ENCODE data around the gene TNKS1BP1. TPM values are rescaled to one million over a fixed set of nuclear protein-coding genes. Genes with fewer than 3 reads are reported as not detected.

The TNKS1BP1 gene
- total RNA-seq, 1 experiment from 2014 or later = 120 TPM

DNA sequence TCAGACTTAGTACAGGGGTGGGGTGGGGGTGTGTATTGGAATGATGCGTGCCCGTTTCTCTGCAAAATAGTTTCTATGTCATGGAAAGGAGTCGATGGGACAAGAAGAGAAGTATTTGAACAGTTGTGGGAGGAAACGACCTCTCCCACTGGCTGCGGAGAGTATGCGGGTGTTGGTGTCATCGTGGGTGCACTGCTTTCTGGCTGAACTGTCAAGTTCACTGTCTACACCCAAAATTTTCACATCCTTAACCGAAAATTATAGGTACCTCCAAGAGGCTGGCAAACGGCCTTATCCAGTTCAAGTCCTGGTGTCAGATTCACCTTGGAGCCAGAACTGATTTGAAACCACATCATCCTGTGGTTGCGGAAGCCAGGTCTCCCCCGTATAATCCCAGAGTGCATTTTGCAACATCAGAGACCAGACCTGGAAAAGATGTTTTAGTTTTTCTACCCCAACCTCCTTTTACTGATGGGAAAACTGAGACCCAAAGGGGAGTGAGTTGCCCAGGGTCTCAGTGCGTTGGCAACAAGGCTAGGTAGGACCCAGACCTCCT, 11.4 kb upstream of the TNKS1BP1 start:
- Mint-ChIP-seq H3K4me3 (ENCODE audit: unreplicated experiment) (peak overlapping the region; percentile 79), H3K36me3 (ENCODE audit: insufficient read depth, unreplicated experiment) (peaks cover 38% of the 10 kb centered on the region), H3K27me3 (ENCODE audit: insufficient read depth, unreplicated experiment) (no peaks in the 10 kb centered on the region), H3K4me1 (ENCODE audit: low read depth, unreplicated experiment) (peaks cover 26% of the 10 kb centered on the region), H3K9me3 (ENCODE audit: unreplicated experiment) (no peaks in the 10 kb centered on the region), H3K27ac (ENCODE audit: unreplicated experiment) (peak overlapping the region; percentile 87)
- peak overlapping the region; percentile 65 for H3K4me3 ChIP-seq (ENCODE audit: low read depth, low read length)
- intact Hi-C loops (cut with micrococcal nuclease; ENCODE audit: unreplicated experiment) = no loop called here
- H3K36me3 ChIP-seq (ENCODE audit: control insufficient read depth, insufficient read depth, low read length) = 0 out of 2 replicates have a peak, but pooled peaks cover 5% of the 10 kb centered on the region
- POLR2A ChIA-PET = interaction anchor here (0.6 to 1.6 kb wide), 3 partner anchors 11 to 66 kb away, joined by 3 to 31 read pairs (median 3); partner anchors contain the start of gene TNKS1BP1
- H3K27me3 ChIP-seq (replicated peaks; ENCODE audit: control insufficient read depth, insufficient read depth, low read length) = no peaks in the 10 kb centered on the region
- no peaks in the 10 kb centered on the region for H3K9me3 ChIP-seq
- DNase-seq = no peak
- TF ChIP-seq, protein P1, sequence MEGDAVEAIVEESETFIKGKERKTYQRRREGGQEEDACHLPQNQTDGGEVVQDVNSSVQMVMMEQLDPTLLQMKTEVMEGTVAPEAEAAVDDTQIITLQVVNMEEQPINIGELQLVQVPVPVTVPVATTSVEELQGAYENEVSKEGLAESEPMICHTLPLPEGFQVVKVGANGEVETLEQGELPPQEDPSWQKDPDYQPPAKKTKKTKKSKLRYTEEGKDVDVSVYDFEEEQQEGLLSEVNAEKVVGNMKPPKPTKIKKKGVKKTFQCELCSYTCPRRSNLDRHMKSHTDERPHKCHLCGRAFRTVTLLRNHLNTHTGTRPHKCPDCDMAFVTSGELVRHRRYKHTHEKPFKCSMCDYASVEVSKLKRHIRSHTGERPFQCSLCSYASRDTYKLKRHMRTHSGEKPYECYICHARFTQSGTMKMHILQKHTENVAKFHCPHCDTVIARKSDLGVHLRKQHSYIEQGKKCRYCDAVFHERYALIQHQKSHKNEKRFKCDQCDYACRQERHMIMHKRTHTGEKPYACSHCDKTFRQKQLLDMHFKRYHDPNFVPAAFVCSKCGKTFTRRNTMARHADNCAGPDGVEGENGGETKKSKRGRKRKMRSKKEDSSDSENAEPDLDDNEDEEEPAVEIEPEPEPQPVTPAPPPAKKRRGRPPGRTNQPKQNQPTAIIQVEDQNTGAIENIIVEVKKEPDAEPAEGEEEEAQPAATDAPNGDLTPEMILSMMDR (IDR thresholded peaks at IDR 0.05; ENCODE audit: insufficient read depth in 1 of 2, low read depth in 1 of 2, low read length in 1 of 2, severe bottlenecking in 1 of 2, unreplicated experiment in 1 of 2) = no peak
- peaks cover 16% of the 10 kb centered on the region for H3K4me1 ChIP-seq
- TSS peak; percentile 78 for BruUV-seq (replicated peaks)
- CTCF ChIA-PET = interaction anchor here (1.4 to 1.5 kb wide), 4 partner anchors 10 to 140 kb away, joined by 4 to 10 read pairs (median 6); partner anchors contain the start of gene TNKS1BP1

DNA sequence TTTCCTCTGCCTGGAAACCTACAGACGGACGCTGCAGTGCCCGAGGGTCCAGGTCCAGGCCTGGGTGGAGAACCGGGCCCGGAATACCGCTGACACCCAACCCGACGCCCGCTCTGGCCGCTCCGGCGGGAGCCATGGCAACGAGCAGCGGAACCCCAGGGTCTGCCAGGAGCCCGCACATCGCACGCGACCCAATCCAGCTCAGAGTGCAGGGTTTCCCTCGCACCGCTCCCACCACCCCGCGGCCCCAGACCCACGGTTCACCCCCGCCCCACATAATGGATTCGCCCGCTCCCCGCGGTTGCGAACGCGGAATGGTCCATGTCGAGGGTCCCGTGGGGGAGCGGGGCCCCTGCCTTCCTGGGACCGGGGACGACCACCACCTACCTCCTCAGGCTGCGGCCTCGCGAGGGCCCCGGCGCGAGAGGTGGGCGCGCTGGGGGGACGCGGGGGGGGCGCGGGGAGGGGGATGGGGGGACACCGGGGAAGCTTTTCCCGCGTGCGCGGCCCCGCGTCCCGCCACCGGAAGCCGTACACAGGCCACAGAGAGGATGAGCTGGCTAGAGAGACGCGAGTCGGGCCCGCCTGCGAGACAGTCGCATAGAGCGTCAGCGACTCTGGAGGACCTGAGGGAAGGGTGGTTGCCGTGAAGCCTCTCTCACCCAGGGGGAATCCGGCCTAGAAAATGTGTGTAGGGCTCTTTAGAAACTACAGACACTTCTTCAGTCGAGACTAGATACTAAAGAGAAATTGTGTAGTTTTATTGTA, 10.8 kb upstream of the TNKS1BP1 start, which contains the start of gene SSRP1:
SSRP1 (minus strand) TSS at position 550 of the 768 bp plus-strand sequence. CDS start 771 bp downstream, outside the sequence.
- TF ChIP-seq, protein P1 (IDR thresholded peaks at IDR 0.05; ENCODE audit: insufficient read depth in 1 of 2, low read depth in 1 of 2, low read length in 1 of 2, severe bottlenecking in 1 of 2, unreplicated experiment in 1 of 2) = no peak
- CTCF ChIA-PET = interaction anchor here (0.6 to 1.5 kb wide), 7 partner anchors 10 to 372 kb away, joined by 4 to 10 read pairs (median 6); partner anchors contain the start of gene TNKS1BP1
- Mint-ChIP-seq H3K27ac (ENCODE audit: unreplicated experiment) (peak within 1 kb of the TSS; percentile 87), H3K4me3 (ENCODE audit: unreplicated experiment) (peak within 1 kb of the TSS; percentile 79), H3K27me3 (ENCODE audit: insufficient read depth, unreplicated experiment) (no peaks in the 10 kb centered on the region), H3K9me3 (ENCODE audit: unreplicated experiment) (no peaks in the 10 kb centered on the region), H3K36me3 (ENCODE audit: insufficient read depth, unreplicated experiment) (peaks cover 45% of the 10 kb centered on the region), H3K4me1 (ENCODE audit: low read depth, unreplicated experiment) (peaks cover 22% of the 10 kb centered on the region)
- Histone ChIP-seq H3K27me3 (replicated peaks; ENCODE audit: control insufficient read depth, insufficient read depth, low read length) (no peaks in the 10 kb centered on the region), H3K4me1 (peaks cover 16% of the 10 kb centered on the region), H3K9me3 (no peaks in the 10 kb centered on the region), H3K36me3 (ENCODE audit: control insufficient read depth, insufficient read depth, low read length) (0 out of 2 replicates have a peak, but pooled peaks cover 5% of the 10 kb centered on the region), H3K4me3 (ENCODE audit: low read depth, low read length) (peak within 1 kb of the TSS; percentile 65)
- intact Hi-C loops (cut with micrococcal nuclease; ENCODE audit: unreplicated experiment) = loop anchor here (1.0 kb wide), 1 partner anchor 10 kb away; no protein-coding TSS in a partner anchor
- POLR2A ChIA-PET = interaction anchor here (0.6 to 1.6 kb wide), 5 partner anchors 8 to 66 kb away, joined by 3 to 31 read pairs (median 4); partner anchors contain the start of gene TNKS1BP1
- BruUV-seq (replicated peaks) = no TSS peak
- peak; percentile 90 to 92 for DNase-seq

DNA sequence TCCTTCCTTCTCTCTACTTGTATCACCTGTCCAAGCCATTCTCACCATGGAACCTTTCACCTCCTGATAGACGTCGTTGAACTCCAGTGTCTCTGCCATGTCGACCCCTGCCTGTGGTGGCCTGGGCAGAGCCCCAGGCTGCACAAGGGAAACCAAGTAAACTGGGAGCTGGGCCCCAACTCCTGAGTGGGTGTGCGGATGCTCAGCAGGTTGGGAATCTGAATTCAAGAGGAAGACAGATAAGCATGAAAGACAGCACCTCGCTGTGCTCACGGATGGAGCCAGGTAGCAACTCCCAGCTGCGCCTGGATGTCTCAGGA, 10.2 kb upstream of the TNKS1BP1 start:
- no peaks in the 10 kb centered on the region for H3K27me3 Mint-ChIP-seq (ENCODE audit: insufficient read depth, unreplicated experiment)
- POLR2A ChIA-PET = interaction anchor here (0.7 to 1.6 kb wide), 3 partner anchors 9 to 10 kb away, joined by 4 to 31 read pairs (median 4); partner anchors contain the start of gene TNKS1BP1
- H3K4me1 ChIP-seq = peaks cover 16% of the 10 kb centered on the region
- H3K36me3 Mint-ChIP-seq (ENCODE audit: insufficient read depth, unreplicated experiment) = peaks cover 50% of the 10 kb centered on the region
- peak overlapping the region; percentile 87 for H3K27ac Mint-ChIP-seq (ENCODE audit: unreplicated experiment)
- H3K4me1 Mint-ChIP-seq (ENCODE audit: low read depth, unreplicated experiment) = peaks cover 20% of the 10 kb centered on the region
- peak overlapping the region; percentile 79 for H3K4me3 Mint-ChIP-seq (ENCODE audit: unreplicated experiment)
- DNase-seq = no peak
- H3K36me3 ChIP-seq (ENCODE audit: control insufficient read depth, insufficient read depth, low read length) = 0 out of 2 replicates have a peak, but pooled peaks cover 7% of the 10 kb centered on the region
- CTCF ChIA-PET = interaction anchor here (0.6 to 1.5 kb wide), 6 partner anchors 10 to 373 kb away, joined by 4 to 10 read pairs (median 6); partner anchors contain the start of gene TNKS1BP1
- no peaks in the 10 kb centered on the region for H3K27me3 ChIP-seq (replicated peaks; ENCODE audit: control insufficient read depth, insufficient read depth, low read length)
- no TSS peak for BruUV-seq (replicated peaks)
- intact Hi-C loops (cut with micrococcal nuclease; ENCODE audit: unreplicated experiment) = loop anchor here (1.0 kb wide), 1 partner anchor 10 kb away; no protein-coding TSS in a partner anchor
- H3K9me3 Mint-ChIP-seq (ENCODE audit: unreplicated experiment) = no peaks in the 10 kb centered on the region
- peak overlapping the region; percentile 65 for H3K4me3 ChIP-seq (ENCODE audit: low read depth, low read length)
- TF ChIP-seq, protein P1 (IDR thresholded peaks at IDR 0.05; ENCODE audit: insufficient read depth in 1 of 2, low read depth in 1 of 2, low read length in 1 of 2, severe bottlenecking in 1 of 2, unreplicated experiment in 1 of 2) = no peak
- no peaks in the 10 kb centered on the region for H3K9me3 ChIP-seq

All from Caco-2 (cell line).